ENCODE results near the gene TATDN2.
A peak's percentile ranks its signal among the peaks of the same experiment; 100 is the strongest.

Gene TATDN2, protein sequence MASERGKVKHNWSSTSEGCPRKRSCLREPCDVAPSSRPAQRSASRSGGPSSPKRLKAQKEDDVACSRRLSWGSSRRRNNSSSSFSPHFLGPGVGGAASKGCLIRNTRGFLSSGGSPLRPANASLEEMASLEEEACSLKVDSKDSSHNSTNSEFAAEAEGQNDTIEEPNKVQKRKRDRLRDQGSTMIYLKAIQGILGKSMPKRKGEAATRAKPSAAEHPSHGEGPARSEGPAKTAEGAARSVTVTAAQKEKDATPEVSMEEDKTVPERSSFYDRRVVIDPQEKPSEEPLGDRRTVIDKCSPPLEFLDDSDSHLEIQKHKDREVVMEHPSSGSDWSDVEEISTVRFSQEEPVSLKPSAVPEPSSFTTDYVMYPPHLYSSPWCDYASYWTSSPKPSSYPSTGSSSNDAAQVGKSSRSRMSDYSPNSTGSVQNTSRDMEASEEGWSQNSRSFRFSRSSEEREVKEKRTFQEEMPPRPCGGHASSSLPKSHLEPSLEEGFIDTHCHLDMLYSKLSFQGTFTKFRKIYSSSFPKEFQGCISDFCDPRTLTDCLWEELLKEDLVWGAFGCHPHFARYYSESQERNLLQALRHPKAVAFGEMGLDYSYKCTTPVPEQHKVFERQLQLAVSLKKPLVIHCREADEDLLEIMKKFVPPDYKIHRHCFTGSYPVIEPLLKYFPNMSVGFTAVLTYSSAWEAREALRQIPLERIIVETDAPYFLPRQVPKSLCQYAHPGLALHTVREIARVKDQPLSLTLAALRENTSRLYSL

DNA sequence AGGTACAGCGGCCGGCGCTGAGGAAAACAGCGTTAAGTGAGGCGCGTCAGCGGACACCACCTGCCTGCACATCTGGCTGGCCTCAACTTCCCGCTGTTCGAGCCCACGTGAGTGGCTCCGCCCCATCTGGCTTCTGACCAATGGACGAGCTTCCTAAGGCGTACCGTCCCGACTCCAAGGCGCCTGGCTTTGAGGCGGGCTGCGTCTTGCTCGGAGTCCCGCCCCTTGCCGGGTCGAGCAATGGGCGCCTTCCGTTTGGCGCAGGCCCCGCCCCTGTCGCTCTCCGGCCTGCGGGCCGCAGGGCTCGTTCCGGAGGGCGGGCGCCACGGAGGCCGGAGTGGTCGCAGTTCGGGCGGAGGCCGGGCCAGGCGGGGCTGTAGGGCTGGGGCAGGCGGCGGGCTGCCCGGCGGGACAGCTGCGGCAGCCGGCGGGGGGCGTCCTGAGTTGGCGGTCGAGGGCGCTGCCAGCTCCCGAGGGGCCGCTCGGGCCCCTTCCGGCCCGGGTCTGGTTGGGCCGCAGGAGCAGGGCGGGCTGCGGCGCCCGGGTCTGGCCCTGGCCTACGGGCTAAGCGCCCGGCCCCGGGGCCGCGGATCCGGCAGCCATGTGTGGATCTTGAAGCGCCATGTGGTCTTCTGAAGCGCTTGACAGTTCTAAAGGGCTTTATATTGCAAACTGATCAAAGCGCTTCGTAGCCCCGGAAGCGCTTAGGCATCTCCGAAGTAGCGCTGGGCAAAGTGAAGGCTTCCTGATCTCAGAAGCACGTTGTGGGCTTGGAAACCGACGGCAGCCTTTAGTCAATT is at the start of gene TATDN2:
TATDN2 (plus strand) TSS at position 276 of the 800 bp plus-strand sequence. CDS start 742 bp downstream, outside the sequence.
- DNase-seq: peak; percentile 88 to 93

DNA sequence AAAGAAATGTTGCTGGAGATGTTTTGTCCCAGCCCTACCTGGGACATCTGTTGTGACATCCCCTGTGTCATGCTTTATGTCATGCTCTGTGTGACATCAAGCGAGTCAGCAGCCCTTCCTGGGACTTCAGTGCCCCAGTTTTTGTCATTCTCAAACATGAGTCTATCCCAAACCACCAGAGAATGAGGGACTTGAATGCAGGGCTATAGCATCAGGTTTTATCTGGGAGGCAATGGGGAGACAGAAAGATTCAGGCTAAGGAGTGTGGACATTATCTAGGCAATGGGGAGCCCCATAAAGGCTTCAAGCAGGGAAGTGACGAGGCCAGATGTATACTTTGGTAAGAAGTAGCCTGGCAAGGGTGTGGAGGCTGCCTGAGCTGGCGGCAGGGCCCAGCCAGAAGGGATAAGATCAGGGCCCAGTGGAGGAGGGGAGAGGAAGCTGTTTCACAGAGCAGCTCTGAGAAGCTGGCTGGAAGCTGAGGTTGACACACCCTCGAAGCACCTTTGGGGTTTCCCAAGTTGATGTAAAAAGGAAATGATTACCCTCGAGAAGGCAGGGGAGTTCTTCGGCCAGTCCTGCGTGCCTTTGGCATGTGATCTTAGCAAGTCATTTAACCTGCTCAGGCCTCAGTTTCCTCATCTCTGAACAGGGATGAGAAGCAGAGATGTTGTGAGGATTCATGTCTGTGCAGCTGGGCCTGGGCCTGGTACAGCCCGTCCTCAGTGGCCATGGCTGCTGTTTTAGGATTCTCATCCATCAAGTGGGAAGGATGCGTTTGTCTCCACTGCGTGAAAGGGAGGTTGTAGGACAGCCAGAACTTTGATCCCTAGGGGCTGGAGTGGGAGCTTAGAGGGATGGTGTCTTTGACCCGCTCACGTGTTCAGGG is 49.3 kb upstream of the TATDN2 start:
- peak; percentile 92 to 94 for DNase-seq

DNA sequence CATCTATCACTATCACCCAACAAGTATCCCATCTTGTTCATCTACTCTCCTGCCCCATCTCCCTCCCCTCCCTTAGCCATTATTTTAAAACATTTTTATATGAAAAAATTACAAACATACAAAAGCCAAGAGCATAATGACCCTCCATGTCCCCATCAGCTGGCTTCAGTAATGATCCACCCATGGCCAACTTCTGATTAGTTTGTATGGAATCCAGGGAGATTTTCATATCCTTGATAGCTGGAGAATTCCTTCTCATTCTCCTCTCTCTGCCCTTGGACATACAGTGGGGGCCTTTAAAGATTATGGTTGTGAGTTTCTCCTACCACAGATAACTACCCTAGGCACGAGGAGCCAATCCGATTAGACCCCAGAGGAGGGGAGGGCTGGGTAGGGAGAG is 43.3 kb upstream of the TATDN2 start:
- no peak for DNase-seq

DNA sequence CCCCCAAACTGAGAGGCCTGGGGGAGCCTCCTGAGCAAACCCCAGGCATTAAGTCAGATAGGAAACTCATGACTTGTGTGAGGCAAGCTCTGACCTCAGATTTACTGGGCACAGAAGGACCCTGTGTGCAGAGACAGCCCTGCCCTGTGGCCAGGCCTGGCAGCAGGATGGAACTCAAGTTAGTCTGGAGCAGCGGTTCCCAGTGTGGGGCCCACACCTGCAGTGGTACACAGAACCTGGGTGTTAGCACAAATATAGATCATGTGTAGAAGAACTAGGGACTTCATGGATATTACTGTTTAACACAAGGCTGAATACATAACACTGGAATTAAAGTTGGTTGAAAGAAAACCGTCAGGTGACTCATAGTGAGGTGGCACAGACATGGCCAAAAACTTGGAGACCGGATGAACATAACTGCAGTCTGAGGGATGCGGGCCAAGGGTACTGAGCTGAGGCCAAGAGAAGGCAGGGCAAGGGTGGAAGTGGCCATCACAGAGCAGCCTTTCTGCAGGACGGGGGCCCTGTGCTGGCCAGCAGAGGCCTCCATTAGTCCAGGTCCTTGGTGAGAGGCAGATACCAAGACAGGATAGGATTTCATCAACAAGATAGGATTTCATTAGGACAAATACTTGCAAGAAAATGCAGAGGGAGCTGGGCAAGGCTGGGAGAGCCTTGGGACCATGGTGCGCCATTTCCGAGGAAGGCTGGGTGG is 42.7 kb upstream of the TATDN2 start:
- DNase-seq: peak; percentile 84 to 96

DNA sequence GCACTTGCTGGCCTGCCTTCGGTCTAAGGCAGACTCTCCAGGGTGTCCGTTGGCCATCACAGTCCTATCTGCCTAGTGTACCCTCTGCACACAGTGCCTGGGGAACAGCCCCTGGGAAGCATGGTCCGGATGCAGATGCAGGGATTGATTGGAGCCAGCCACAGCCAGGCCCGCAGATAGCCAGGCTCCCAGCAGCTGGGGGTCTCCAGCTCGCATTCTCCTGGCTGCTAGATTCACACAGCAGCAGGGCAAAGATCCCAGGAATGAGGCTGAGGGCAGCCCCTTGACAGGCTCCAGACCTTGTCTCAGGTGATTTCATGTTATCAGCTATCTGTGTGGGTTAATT is 42.1 kb upstream of the TATDN2 start:
- no peak for DNase-seq

DNA sequence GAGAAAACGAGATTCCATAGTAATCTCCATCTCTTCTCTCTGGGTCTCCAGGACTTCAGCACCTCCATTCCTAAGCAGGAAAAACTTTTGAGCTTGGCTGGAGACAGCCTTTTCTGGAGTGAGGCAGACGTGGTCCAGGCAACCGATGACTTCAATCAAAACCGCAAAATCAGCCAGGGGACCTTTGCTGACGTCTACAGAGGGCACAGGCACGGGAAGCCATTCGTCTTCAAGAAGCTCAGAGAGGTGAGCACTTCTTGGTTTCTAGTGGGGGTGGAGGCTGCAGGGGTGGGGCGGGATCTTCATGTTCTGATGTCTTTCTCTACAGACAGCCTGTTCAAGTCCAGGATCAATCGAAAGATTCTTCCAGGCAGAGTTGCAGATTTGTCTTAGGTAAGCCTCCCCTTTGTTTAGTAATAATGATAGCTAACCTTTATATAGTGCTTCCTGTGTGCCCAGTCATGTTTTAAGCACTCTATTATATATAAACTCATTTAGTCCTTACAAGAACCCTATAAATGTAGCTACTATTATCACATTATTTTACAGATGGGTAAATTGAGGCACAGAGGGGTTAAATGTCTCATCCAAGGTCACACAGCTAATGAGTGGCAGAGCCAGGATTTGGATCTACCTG is 35.0 kb upstream of the TATDN2 start:
- DNase-seq: no peak

DNA sequence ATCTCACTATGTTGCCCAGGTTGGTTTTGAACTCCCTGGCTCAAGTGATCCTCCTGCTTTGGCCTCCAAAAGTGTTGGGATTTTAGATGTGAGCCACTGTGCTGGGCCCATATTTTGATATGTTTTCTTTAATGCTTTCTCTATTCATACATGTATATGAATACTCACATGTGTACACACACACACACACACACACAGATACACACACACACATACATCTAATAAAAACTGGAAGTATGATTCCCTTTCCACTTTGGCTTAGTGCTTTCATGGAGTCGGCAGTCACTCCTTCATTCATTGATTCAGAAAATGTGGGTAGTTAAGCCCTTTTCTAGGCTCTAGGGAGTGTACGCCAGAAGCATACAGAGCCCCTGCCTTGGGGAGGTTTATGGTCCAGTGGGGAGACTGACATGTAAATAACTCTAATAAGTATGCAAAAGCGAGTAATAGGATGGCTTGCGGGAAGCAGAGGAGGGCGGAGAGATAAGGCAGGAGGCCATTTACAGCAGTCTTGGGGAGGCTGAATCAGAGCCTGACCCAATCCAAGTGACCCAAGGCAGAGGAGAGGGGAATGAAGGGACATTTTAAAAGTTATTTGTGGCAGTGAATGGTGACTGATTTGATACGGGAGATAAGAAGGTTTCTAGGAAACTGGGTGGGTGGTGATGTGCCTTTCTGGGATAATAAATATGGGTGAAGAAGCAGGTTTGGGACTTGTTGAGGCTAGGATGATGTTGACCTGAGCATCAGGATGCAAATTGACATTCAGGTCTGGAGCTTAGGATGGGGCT is 32.5 kb upstream of the TATDN2 start:
- DNase-seq: no peak

DNA sequence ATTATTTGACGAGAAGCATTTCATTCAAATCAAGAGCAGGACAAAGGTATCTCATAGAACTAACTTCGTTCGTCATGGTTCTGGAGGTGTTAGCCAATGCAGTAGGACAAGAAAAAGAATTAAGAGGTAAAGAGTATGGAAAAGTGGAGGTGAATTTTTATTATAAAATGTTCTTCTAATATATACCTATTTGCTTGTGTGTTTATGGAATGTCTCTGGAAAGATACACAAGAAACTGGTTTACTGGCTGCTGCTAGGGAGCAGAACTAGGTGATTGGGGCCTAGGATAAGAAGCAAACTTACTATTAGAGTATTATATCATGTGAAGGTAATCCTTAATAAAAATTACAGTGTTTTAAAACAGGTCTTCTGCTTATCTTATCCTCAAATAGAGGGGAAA is 30.9 kb upstream of the TATDN2 start:
- no peak for DNase-seq

DNA sequence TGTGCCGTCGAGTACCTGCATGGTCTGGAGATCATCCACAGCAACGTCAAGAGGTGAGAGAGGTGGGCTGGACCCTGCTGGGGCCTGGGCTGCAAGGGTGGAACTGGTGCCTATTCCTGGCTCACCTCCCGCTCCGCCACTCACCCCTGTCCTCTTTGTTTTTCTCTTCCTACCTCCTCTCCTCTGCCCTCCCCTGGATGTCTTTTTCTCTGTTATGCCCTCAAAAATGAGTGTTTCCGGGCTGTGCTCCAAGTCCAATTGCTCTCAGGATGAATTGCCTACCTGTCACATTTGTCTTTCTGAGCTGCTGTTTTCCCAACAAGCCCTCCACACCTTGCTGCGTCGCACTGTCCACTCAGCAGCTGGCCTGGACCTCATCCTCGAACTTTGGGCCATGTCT is 28.5 kb upstream of the TATDN2 start:
- no peak for DNase-seq

DNA sequence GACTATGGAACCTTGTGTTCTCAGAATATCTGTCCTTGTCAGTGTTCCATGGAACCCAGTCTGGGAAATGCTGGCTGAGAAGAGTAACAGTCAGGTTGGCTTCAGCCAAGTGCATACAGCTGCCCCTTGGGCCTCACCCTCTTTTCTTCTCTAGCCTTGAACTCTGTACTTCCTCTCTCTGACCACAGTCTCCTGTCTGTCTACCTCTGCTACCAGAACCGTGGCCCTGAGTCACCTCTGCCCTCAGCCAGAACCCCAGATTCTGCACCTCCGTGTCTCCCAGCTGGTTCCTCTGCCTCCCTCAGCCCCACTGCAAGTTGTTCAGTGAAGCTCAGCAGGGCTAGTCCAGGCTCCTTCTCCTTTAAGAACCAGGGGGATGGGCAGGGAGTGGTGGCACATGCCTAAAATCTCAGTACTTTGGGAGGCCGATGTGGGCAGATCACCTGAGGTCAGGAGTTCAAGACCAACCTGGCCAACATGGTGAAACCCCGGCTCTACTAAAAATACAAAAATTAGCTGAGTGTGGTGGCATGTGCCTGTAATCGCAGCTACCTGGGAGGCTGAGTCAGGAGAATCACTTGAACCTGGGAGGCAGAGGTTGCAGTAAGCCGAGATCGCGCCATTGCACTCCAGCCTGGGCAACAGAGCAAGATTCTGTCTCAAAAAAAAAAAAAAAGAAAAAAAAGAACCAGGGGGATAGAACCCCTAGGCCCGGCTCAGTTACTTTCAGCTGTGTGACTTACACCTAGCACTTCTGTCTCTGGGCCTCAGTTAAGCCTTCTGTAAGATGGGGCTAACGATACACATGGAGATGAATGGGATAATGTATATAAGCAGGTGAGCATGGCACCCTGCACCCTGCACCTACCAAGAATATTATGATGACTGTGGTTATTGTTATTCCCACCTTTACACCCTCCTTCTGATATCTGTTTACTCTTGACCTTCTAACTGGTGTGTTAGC is 24.3 kb upstream of the TATDN2 start:
- DNase-seq: peak in 1 of 2 donors; percentile 20

DNA sequence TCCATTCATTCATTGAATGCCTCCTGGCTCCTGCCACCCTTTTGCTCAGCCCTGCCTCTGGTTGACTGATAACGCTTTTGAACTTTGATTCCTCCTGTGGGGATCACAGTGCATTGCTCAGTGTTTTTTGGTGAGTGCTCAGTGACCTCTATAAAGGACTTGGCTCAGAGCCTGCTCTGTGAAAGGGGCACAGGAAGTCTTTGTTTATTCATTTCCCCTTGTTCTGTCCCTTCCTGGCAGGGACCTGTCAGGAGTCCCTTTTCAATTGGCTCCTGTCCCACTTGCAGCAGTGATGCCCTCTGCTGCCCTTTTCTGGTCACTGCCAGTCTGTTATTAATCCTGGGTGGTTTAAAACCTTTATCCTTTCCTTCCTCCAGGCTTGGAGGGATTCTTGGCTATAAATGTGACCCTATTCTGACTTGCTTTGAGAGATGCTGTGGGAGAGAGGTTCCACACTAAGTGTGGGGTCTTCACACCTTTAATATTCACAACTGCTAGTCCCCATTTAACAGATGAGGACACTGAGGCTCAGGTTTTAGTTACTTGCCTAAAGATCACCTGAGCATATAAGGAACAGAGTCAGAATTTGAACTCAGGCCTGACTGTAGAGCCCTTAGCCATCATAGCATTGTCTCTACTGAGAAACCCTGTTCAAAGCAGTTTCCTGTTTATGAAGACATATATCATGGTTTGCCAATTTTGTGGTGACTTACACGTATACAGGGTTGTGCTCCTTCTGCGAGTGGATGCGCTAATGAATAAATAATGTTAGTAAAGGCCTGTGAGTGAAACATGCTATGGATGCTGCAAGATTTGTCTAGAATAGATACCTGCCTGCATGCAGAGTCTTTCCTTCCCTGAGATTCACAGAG is 23.2 kb upstream of the TATDN2 start:
- DNase-seq: peak; percentile 73 to 81

DNA sequence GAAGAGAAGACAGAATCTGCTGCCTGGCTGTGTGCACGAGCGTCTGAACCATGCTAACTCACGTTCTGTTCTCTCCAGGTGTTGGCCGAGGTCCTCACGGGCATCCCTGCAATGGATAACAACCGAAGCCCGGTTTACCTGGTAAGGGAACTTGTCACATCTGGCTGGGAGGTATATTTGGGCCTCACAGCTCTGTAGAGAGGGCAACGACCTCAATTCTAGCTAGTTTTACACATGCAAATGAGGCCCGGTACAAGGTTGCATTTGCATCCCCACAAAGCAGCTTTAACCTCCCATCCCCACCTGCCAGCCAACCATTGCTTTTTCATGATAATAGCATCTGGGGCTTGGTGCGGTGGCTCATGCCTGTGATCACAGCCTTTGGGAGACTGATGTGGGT is 22.0 kb upstream of the TATDN2 start:
- no peak for DNase-seq

DNA sequence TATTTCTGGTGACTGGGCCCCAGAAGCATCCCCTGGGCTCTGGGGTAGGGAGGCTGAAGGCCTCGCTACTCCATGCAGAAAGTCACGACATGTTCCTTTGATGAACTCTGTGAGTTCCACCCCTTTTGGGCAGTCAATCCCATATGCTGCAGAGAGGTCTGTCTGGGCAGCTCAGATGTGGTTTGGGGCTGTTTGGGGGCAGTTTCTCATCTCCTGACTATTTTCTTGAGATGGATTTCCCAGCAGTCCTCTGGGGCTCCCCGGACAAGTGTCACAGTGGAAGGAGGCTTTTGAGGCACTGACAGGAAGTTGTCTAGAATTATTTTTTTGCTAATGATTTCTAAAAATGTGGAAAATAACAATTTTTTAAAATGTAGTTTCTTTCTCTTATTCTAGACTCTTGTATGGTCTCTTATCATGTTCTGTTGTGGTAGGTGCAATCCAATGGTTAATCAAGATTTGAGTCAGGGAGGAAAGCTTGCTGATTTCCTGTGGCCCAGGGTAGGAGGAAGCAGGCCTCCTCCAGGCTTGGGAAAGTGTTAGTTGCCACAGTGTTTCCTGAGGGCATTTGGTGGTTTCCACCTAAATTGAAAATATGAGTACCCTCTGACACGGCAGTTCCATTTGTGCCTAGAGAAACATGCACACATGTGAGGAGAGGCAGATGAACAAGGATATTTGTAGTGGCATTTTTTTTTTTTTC is 19.9 kb upstream of the TATDN2 start:
- DNase-seq: peak; percentile 90 to 97

DNA sequence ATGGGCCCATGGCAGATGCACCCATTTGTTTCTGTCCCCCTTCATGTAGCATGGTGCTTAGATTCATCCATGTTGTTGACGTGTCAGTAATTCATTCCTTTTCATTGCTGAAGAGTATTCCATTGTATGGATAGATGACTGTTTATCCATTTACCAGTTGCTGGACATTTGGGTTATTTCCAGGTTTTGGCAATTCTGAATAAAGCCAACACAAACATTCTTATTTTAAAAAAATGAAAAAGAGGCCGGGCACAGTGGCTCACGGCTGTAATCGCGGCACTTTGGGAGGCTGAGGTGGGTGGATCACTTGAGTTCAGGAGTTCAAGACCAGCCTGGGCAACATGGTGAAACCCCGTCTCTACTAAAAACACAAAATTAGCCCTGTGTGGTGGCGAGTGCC is 18.7 kb upstream of the TATDN2 start:
- DNase-seq: peak; percentile 46 to 70

DNA sequence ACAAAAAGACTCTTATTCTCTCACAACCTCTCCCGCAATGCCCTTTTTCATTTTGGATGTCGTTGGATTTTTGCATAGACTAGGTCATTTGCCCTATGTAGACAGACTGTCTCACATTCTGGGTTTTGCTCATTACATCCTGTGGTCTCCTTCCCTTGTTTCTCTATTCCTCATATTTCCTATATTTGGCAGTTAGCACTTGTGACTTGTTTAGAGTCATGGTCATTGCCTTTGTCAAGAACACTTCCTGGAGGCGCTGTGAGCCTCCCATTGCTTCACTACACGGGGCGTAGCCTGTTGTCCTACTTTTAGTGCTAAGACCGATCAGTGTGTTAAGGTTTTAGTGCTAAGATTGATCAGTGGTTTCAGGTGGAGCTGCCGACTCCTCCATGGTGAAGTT is 16.1 kb upstream of the TATDN2 start:
- DNase-seq: peak; percentile 84 to 97

DNA sequence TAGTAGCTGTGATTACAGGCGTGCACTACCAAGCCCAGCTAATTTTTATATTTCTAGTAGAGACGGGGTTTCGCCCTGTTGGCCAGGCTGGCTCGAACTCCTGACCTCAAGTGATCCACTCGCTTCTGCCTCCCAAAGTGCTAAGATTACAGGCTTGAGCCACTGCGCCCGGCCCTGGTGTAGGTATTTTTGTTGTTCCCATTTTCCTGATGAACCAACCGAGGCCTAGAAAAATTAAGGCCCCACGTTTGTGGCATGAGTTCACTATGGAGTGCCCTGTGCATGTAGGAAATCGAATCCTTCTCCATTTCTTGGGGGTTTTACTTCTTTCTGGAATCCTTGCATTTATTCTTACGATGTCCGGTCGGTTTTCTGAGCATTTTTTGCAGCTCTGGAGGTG is 14.3 kb upstream of the TATDN2 start:
- no peak for DNase-seq

DNA sequence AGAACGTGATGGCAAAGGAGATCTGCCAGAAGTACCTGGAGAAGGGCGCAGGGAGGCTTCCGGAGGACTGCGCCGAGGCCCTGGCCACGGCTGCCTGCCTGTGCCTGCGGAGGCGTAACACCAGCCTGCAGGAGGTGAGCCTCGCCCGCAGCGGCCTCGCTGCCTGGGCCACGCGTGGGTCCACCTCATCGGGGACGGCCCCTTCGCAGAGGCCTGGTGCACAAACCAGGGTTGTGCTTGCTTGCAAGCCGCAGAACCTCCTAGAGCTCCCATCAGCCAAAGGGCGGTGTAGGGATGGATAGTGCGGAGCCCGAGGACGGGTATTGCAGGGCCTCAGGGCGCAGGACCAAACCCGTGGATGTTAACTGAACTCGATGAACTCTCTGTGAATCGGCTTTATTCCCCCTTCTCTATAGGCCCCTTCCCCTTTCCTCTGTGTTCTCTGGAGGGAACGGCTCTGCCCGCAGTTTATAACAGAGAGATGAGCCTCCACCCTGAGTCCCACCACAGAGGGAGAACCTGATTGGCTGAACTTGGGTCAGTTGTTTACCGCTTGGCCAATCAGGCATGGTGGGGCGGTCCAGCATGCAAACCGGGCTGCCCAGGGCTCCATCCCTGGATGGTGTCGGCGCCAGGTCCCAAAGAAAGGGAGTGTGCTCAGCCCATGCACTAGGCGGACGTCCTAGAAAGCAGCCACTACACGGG is 13.6 kb upstream of the TATDN2 start:
- no peak for DNase-seq

Data from inflammatory macrophage treated with lipopolysaccharide for 1 hour (primary cell).